GM18907 (cell line): Measurements from ENCODE around the gene MACROH2A1.

Experiments used
- ATAC-seq: cut with Tn5 transposase; IDR thresholded peaks from one replicate; pipeline ENCODE4 v1.9.1; 2021; ENCODE audit warnings: mild to moderate bottlenecking, moderate library complexity; ENCODE audit not compliant: unreplicated experiment

The MACROH2A1 gene

GRCh38 chr5:135436951-135437418, 38.0 kb upstream of the MACROH2A1 start:
- no peak for ATAC-seq

GRCh38 chr5:135435467-135436330, 36.7 kb upstream of the MACROH2A1 start:
- no peak for ATAC-seq

GRCh38 chr5:135434591-135435466, 35.8 kb upstream of the MACROH2A1 start:
- no peak for ATAC-seq

GRCh38 chr5:135433681-135434426, 34.8 kb upstream of the MACROH2A1 start:
- ATAC-seq = no peak

DNA sequence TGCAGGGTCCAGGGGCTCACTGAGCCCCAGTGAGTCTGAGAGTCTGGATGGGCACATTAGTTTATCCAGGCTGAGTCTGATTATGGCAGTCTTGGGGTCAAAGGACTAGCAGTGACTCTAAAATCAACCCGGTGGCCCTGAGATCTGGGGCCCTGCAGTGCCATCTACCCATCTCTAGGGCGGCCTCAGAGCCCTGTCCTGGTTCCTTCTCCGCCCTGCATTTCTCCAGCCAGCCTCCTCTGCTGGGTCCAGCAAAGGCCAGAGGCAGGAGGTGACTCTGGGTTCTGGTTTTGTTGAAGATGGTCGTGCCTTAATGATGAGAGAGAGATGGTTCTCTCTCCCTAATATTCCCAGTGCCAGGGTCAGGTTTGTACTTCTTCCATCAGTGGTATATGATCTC, 33.1 kb upstream of the MACROH2A1 start:
- ATAC-seq = no peak

DNA sequence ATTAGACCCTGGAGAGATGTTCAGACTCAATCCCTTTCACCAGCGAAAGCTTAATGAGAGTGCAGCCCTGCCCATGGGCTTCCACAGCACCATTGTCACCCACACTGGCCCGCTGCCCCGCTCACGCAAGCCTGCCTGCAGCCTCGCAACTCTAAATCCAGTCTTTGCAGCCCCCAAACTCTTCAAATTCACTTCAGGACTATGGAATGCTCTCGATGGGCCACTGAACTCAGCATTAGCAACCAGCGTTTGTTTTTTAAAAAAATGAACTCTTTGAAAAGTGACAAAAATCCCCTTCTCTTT, 31.1 kb upstream of the MACROH2A1 start:
- no peak for ATAC-seq

DNA sequence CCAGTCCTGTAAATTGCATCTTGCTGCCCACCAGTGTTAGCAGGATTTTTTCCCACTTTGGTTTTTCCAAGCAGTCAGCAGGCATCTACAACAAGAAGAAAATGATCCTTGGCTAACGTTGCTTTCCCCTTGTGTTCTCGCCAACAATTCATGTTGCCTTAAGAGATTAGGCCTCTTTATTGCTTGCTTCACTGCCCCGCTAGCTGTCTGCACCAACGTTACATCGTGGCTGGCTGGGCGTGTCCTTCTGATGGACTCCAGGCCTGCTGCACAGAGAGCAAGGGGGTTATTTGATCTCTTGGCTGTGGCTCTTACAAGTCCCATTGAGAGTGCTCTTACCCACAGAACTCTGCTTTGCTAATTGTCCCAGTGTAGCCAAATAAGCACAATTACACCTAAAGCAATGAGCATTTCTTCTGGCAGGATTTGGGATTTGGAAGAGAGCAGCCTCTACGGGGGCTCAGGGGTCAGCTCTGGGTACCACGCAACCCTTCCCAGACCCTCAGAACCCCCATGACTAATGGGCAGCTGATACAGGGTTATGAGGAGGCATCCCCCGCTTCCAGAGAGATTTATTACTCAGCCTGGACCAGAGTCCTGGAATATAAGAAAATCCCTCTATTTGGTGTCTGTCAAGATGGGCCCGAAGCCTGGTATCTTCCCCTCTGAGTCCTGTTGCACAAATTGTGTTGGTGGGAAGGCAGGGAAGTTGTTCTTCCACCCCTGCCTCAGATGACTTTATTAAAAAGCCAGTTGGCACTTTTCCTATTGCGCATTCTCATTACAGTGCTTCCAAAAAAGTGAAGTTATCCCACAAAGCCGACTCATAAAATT, 30.5 kb upstream of the MACROH2A1 start:
- no peak for ATAC-seq

- no peak for ATAC-seq
These were observed 29.6 kb upstream of the MACROH2A1 start for GRCh38 chr5:135428586-135428985.

DNA sequence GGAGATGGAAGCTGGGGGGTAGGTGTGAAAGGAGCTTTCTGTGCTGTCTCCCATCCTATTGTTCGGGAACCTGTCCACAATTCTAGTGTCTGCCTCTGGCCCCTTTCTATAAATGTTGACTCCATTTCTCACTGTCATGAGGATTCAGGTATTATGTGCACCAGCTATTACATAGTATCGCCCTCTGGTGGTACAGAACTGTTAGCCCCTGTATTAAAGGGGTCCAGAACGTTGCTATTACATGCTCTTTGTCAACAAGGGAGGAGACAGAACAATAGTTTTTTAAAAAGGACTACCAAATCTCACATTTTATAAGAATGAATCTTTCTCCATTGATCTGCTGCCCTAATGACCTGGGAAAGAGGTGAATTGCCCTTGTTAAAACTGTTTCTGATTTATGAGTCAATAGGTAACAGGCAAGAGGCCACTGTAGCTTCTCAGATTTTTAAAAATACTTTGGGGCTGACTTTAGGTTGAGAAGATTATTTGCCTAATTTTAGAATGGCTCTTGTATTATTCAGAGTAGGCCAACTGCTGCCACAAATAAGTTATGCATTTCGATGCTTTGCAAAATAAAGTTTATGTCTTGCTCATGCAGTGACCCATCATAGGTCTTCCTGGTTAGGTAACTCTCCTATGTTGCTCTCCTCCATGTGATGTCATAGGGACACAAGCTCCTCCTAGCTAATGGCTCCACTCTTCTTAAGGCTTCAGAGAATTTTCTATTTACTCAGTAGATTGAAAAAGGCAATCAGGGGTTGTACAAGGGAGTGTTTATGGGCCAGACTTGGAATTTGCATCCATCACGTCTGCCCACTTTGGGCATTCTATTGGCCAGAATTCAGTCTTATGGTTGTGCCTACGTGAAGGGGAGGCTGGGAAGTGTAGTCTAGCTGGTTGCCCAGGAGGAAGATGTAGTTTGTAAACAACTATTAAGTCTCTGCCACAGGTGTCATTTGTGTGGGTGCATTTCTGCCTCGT, 27.4 kb upstream of the MACROH2A1 start:
- peak; percentile 87 for ATAC-seq

GRCh38 chr5:135425641-135426040, 26.6 kb upstream of the MACROH2A1 start:
- no peak for ATAC-seq

GRCh38 chr5:135423846-135424168, 24.8 kb upstream of the MACROH2A1 start:
- no peak for ATAC-seq

DNA sequence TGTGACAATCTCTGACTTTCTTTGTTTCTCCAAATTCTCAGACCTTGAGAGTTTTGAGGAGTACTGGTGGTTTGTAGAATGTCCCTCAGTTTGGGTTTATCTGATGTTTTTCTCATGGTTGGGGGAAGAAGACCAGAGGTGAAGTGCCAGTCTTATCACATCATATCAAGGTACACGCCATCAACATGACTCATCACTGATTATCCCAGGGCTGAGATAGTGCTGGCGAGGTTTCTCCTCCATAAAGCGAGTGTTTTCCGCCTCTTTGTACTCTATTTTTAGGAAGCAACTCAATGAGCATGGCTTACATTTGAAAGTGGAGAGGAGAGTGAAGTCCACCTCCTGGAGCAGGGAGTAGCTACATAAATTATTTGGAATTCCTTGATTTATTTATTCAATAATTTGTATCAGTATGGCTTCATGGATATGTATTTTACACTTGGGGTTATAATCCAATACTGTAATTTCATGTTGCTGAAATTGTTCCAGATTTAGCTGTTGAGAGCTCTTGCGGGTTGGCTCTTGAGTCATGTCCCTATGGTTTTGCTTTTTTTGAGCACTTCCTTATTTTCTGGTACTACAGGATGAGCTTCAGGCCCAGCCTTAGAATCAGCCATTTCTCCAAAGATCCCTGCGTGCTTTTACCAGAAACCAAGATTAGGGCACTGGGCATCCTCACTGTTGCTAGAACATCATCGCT, 24.3 kb upstream of the MACROH2A1 start:
- ATAC-seq = no peak

- no peak for ATAC-seq
These were observed 23.4 kb upstream of the MACROH2A1 start for GRCh38 chr5:135422419-135422818.

DNA sequence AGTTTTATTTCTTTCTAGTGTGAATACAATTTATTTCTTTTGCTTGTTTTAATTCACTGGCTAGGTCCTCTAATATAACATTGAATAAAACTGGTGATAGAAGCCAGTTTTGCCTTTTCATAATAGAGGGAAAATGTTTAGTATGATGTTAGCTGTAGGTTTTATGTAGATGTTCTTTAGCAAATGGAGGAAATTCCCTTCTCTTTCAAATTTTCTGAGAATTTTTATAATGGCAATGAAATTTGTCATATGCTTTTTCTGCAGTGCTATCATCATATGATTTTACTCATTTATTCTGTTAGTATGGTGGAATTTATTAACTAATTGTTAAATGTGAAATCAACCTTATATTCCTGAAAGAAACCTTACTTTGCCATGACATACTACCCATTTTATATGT, 18.1 kb upstream of the MACROH2A1 start:
- ATAC-seq = no peak

DNA sequence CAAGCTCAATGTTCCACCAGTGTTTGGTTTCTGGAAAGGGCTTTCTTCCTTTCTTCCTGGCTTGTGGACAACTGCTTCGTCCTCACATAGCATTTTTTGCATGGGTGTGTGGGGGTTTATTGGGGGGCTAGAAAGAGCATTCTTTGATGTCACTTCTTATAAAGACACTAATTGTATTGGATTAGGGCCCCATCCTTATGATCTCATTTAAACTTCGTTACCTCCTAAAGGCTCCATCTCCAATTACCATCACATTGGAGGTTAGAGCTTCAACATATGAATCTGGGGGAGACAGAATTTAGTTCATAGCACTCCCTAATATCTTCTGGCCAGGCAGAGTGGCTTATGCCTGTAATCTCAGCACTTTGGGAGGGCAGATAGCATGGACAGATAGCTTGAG, 6.1 kb upstream of the MACROH2A1 start:
- no peak for ATAC-seq

DNA sequence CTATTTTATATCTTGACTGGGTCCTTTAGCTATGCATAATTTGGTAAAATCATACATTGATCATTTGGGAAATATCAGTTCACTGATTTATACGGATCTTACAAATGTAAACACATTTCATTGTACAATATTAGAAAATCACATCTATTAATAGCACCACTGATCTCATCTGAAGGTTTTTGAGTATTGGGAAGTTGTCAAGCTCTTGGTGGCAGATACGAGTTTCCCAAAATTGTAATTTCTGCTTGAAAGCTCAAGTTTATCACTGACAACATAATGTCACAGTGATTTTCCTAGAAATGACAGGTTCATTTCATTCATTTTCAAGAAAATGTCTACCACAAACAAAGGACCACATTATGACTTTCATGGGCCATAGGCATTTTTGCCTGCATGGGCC, 3.0 kb upstream of the MACROH2A1 start:
- no peak for ATAC-seq

- no peak for ATAC-seq
These were observed 1.8 kb upstream of the MACROH2A1 start for GRCh38 chr5:135400866-135401265.

- ATAC-seq = no peak
These were observed 937 bp upstream of the MACROH2A1 start for GRCh38 chr5:135399794-135400542.
